ENCODE results near the gene SERPINF2.
"Not testable (repeated sequence)": the region's sequence is repeated elsewhere in the genome, so short reads cannot be mapped to it uniquely, and the experiment has no call there.

Gene SERPINF2

DNA sequence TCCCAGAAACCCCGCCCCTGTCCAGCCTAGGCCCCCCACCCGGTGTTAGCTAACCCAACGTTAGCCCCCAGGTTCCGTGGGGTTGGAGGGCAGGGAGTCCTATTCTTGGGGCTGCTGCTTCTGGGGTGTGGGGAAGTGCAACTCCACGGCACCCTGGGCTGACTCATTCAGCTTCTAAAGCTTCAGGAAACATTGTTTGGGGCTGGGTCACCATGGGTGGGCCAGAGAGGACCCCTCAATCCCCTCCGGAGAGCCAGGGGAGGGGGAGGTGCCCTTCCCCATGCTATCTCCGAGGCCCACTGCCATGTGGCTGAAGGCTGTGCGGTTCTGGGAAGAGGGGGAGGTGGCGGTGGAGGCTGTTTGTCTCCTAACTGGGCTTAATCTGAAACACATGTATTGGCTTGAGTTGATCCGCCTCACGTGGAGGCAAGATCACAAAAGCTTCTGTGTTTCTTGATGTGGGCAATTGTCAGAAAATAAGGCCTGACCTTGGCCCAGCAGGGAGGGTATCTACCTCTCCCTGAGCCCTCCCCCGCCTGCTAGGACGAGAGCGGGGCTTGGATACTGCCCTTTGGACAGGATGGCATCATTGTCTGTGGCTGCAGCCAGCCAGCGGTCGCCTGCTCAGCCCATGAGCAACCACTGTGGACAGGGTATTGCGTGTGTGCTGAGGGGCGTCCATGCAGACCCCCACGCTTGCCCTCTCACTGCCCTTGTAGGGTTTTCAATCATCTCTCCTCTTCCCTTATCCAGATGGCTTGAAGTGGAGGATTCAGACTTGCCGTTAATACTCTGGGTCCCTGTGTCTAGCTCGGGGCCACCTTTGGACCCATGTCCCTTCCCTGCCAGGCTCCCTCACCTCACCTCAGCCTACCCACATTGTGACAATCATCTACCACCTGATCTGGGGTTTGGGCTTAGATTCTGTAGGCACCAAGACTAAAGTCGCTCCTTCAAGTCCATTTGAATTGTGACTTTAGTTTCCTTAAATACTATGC, 20.5 kb downstream of the SERPINF2 start:
- DNase-seq (ENCODE audit: low read depth in 2 of 2) = no peak

DNA sequence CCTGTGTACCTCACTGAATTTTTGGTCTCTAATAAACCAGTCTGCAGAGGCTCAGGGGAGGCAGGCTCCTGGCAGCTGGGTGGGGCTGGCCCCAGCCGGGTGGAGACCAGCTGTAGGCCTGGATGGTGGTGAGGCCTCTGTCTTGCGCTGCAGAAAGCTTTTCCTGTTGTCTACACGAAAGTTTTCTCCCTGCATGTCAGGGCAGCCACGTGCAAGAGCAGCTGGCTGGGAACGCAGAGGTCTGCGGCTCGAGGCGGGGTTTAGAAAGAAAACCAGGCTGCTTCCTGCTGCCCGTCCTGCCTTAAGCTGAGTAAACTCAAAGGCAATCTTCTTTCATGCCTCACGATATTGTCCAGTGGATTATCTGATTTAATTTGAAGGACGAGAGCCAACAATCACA, 21.6 kb downstream of the SERPINF2 start:
- peak; percentile 4 to 10 for DNase-seq (ENCODE audit: low read depth in 2 of 2)

DNA sequence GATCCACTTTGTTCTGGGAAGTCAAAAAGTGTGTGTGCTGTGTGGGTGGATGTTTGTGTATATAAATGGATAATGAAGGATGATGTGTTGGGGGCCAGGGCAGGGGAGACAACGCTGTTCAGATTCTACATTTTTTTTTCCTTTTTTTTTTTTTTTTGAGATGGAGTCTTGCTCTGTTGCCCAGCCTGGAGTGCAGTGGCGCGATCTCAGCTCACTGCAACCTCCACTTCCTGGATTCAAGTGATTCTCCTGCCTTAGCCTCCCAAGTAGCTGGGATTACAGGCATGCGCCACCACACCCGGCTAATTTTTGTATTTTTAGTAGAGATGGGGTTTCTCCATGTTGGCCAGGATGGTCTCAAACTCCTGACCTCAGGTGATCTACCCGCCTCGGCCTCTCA, 22.0 kb downstream of the SERPINF2 start:
- not testable (repeated sequence) for DNase-seq (ENCODE audit: low read depth in 2 of 2)

DNA sequence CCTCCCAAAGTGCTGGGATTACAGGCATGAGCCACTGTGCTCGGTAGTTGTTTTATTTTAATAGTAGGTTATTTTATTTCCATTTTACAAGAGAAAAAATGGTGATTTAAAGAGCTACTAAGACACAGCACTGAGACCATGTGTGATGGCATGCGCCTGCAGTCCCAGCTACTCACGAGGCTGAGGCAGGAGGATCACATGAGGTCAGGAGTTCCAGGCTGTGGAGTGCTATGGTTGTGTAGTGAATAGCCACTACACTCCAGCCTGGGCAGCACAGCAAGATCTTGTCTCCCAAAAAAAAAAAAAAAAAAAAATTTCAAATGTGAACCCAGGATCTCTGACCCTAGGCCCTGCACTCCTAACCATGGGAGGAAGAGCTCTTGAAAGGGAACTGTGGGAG, 22.9 kb downstream of the SERPINF2 start:
- no peak for DNase-seq (ENCODE audit: low read depth in 2 of 2)

DNA sequence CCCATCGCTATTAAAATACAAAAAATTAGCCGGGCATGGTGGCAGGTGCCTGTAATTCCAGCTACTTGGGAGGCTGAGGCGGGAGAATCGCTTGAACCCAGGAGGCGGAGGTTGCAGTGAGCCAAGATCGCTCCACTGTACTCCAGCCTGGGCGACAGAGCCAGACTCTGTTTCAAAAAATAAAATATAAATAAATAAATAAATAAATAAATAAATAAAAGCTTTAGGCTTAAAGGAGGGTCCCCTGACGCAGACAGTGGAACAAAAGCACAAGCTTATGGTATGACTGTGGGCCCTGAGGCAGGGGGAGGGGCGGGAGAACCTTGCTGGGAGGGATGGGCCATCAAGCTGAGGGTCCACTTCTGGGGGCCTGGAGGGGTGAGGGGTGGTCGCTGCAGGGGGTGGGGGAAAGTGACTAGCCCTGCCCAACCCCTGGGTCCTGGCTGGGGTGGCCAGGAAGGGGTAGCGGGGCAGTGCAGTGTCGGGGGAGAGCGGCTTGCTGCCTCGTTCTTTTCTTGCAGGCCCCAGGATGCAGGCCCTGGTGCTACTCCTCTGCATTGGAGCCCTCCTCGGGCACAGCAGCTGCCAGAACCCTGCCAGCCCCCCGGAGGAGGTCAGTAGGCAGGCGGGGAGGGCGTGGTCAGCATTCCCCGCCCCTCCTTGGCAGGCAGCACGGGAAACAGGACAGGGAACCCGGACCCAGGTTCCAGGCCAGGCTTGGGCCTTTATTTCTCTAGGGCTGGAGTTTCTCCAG, 23.9 kb downstream of the SERPINF2 start:
- DNase-seq (ENCODE audit: low read depth in 2 of 2) = no peak

DNA sequence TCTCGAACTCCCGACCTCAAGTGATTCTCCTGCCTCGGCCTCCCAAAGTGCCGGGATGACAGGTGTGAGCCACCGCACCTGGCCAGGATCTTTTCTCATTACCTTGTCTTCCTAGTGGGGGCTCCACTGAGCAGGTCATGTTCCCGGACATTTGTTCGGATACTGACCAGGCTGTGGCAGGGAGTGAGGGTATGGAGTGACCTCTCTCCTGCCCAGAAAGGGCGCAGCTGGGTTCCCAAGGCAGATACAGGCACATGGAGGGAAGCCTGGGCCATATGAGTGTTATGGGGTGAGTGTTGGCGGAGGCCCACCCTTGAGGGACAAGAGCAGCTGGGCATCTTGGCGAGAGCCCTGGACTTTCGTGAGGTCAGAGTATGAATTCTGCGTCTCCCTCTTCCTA, 24.7 kb downstream of the SERPINF2 start:
- DNase-seq (ENCODE audit: low read depth in 2 of 2) = no peak

DNA sequence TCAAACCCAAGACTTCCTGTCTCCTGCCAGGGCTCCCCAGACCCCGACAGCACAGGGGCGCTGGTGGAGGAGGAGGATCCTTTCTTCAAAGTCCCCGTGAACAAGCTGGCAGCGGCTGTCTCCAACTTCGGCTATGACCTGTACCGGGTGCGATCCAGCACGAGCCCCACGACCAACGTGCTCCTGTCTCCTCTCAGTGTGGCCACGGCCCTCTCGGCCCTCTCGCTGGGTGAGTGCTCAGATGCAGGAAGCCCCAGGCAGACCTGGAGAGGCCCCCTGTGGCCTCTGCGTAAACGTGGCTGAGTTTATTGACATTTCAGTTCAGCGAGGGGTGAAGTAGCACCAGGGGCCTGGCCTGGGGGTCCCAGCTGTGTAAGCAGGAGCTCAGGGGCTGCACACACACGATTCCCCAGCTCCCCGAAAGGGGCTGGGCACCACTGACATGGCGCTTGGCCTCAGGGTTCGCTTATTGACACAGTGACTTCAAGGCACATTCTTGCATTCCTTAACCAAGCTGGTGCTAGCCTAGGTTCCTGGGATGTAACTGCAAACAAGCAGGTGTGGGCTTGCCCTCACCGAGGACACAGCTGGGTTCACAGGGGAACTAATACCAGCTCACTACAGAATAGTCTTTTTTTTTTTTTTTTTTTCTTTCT, 27.3 kb downstream of the SERPINF2 start:
- DNase-seq (ENCODE audit: low read depth in 2 of 2) = no peak

DNA sequence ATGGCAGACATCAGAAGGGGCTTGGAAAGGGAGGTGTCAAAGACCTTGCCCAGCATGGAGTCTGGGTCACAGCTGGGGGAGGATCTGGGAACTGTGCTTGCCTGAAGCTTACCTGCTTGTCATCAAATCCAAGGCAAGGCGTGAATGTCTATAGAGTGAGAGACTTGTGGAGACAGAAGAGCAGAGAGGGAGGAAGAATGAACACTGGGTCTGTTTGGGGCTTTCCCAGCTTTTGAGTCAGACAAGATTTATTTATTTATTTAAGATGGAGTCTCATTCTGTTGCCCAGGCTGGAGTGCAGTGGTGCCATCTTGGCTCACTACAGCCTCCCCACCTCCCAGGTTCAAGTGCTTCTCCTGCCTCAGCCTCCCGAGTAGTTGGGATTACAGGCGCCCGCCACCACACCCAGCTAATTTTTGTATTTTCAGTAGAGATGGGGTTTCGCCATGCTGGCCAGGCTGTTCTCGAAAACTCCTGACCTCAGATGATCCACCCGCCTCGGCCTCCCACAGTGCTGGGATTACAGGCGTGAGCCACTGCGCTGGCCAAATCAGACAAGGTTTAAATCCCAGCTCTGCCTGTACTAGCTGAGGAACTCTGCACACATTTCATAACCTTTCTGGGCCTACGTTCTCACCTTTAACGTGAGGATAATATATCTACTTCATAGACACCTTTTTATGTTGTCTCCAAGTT, 30.5 kb downstream of the SERPINF2 start:
- DNase-seq (ENCODE audit: low read depth in 2 of 2) = not testable (repeated sequence)

DNA sequence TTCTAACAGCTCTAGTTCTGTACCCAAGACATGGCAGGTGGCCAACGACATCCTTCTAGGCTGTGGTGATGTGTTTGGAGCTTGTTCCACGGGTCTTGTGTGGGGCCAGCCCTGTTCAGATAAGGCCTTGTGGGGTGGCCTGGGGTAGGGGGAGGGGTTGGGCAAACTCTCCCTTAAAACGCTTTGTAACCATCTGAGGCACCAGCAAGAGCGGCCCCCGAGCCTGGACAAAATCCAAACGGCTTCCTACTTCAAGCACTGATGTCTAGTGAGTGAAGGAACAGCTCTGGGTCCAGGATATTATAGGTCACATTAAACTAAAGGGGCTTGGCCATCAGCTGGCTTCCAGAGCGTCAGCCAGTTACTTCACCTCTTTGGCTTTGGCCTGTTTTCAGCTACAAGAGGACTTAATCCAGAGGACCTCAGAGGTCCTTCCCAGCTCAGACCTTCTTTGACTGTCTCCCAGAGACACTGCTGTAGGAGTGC, 31.1 kb downstream of the SERPINF2 start:
- DNase-seq (ENCODE audit: low read depth in 2 of 2) = no peak

DNA sequence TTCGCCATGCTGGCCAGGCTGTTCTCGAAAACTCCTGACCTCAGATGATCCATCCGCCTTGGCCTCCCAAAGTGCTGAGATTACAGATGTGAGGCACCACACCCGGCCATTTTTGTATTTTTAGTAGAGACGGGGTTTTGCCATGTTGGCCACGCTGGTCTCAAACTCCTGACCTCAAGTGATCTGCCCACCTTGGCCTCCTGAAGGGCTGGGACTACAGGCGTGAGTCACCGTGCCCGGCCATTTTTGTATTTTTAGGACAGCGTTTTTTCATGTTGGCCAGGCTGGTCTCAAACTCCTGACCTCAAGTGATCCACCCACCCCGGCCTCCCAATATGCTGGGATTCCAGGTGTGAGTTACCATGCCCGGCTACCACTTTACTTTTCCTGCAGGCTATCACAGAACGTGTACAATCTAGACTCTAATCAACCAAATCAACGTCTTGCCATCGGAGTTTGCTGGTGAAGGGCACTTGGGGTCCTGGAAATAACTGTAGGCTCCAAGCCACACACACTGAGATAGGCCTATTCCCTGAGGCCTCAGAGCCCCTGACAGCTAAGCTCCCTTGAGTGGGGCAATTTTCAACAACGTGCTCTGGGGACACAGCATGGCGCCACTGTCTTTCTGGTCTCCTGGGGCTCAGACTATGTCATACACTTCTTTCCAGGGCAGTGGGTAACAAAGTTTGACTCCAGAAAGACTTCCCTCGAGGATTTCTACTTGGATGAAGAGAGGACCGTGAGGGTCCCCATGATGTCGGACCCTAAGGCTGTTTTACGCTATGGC, 31.9 kb downstream of the SERPINF2 start:
- no peak for DNase-seq (ENCODE audit: low read depth in 2 of 2)

DNA sequence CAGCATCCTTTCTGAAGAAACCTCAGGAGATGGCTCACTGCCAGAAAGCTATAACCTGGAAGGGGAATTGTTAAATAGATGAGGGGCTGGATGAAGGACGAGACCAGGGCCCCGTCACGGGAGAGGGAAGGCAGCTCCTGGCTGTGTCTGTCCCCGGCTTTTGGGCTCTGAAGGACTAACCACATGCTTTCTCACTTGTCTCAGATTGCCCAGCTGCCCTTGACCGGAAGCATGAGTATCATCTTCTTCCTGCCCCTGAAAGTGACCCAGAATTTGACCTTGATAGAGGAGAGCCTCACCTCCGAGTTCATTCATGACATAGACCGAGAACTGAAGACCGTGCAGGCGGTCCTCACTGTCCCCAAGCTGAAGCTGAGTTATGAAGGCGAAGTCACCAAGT, 33.7 kb downstream of the SERPINF2 start:
- DNase-seq (ENCODE audit: low read depth in 2 of 2) = no peak

DNA sequence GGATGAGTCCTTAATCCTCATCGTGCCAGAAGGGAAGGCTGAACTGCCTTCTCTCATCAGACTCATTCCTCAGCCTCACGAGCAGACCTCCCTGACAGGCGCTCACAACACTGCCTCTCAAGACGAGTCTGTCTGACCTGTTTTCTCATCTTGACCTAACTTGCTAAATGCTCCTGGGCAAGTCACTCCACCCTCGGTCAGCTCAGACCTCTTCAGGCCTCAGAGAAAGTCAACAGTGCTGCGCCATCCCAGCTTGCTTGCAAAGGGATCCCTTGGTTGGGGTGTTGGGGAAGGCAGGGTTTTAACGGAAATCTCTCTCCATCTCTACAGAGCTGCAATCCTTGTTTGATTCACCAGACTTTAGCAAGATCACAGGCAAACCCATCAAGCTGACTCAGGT, 34.2 kb downstream of the SERPINF2 start:
- no peak for DNase-seq (ENCODE audit: low read depth in 2 of 2)

DNA sequence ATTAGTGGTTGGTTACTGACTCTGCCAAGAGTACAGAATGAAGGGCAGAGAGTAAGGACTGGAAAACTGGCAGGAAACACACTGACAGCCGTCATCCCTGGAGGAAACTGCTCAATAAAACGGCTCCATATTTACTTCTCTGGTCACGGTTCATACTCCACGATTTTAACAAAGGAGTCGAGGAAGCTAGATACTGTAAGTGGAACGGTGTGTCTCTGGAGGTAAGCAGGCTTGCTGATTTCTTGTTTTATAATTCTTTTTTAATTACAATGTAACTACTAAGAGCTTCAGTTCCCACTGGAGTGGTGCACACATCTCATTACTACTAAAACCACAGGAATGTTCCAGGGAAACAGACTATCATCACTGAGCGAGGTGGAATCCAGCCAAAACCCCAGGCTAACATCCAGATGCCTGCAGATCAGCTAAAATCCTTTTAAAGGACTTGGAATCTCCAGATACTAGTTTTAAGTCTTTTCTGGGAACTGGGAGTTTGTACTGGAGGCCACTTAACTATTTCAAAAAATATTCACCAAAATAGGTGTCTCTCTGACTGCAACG, 37.0 kb downstream of the SERPINF2 start:
- no peak for DNase-seq (ENCODE audit: low read depth in 2 of 2)

DNA sequence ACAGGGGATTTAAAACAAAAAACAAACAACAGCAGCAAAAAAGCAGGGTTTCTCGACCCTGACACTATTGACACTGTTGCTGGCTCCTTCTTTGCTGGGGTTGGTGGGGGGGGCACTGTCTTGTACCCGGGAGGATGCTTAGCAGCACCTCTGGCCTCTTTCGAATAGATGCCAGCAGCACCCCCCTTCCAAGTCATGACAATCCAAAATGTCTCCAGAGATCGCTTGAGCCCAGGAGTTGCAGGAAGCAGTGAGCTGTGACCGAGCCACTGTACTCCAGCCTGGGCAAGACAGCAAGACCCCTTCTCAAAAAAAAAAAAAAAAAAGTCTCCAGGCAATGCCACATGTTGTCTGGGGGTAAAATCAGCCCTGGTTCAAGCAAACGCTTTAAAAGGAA, 39.5 kb downstream of the SERPINF2 start:
- no peak for DNase-seq (ENCODE audit: low read depth in 2 of 2)

DNA sequence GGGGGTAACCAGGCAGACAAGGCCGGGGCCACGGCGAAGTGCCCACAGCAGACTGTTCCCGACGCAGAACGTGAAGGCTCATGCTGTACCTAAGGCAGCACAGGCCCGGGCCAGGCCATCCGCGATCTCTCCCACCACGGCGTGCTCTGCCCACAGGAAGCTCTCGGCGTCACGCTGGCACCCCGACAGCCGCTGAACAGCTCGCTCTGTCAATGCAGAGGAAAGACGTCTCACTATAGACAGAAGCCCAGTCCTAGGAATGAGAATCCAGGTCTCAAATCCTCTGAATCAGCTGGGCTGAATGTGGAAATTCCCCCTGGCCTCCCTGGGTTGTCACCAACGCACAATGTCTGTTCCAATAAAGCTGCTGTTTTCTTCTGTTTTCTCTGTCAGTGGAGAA, 40.6 kb downstream of the SERPINF2 start:
- DNase-seq (ENCODE audit: low read depth in 2 of 2) = no peak

DNA sequence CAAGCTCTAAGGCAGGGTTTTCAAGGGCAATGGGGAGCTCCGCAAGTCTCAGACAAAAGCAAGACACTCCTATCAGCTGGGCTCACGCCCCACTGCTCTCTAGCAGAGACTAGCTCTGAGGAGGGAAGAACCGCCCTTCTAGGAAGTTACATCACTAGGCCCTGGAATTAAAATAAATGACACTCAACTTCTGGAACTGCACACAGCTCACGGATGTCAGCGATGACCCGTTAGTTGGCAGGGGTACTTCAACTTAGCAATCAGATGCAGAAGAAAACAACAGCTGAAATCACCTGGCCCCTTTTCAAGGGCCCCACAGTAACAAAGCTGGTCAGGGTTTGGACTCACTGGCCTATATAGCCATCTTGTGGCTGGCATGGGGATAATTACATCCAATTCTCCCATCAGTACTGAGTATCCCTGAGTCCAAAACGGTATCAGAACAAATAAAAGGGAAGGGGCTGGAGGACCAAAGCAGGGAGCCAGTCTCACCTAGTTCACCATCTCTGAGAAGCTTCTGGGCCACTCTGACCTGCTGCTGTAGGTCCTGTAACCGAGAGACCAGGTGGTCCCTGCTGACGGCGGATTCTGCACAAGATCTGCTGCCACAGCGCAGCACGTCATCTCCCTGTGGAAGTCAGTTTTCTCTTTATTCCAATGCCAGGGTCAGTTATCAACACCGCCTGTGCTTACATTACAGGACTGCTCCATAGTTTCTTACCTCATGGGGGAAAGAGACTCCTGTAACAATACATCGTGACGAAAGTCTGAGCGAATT, 41.4 kb downstream of the SERPINF2 start:
- DNase-seq (ENCODE audit: low read depth in 2 of 2) = no peak

DNA sequence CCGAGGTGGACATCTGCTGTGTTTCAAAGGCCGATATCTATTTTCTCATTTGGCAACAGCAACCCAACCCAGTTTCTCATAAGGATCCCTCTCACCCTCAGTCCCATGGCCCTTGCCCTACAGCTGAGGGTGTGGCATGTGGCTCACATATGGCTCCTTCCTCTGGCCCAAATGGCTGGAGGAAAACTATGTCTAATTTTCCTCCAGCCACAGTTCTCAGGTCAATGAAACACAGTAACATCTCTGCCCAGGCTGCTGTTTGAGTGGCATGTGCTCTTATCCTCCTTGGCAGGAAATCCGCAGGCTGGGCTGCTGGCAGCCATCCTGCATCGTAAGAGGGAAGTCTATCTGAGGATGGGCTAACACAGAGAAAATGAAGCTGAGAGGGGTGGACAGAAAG, 43.3 kb downstream of the SERPINF2 start:
- no peak for DNase-seq (ENCODE audit: low read depth in 2 of 2)

DNA sequence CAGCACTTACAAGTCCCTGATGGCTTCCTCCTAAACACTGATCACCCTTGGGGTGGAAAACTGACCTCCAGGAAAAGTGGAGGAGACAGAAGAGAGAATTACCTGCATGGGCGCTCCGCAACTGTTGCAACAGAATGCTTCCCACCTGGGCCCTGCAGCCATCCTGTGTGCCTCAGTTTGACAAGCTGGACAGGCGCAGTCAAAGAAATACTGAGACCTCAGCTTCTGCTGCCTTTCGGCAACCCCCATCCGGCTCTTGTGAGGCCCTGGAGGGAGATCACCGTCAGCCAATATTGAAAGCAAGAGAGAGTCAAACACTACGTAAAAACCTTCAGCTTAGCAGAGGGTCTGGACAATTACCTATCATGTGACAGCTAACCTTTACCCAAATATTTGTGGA, 44.0 kb downstream of the SERPINF2 start:
- DNase-seq (ENCODE audit: low read depth in 2 of 2) = no peak

DNA sequence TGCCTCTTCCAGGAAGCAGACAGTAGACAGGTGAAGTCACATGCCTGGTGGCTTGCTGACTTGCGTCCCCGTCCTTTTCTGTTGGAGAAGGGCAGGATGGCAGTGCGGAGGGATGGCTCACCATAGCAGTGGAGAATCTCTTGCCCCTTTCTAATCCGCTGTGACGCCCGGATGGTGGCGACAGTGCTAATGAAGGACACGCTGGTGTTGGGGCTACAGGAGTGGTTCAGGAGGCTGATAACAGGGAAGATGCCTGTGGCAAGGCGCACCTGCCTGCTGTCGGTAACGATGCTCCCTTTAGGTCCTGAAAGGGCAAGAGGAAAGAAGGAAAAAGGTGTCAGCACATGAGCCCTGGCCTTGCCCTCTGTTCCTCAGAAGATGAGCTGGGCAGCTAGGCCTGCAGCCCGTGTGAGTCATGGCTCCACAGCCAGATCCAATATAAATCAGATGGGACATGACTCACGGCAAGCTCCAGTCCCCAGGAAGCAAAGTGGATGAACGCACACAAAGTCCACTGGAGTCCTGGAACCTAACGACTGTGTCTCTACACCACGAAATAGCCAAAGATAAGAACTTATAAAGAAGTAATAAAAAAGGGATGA, 44.7 kb downstream of the SERPINF2 start:
- DNase-seq (ENCODE audit: low read depth in 2 of 2) = no peak

All from stimulated activated CD8-positive, alpha-beta memory T cell treated with anti-CD3 and anti-CD28 coated beads, Interleukin-15, amount 100 ng/mL, for 4 hours (primary cell).